ENCODE data around the gene C9orf50.
"Not testable (repeated sequence)": the region's sequence is repeated elsewhere in the genome, so short reads cannot be mapped to it uniquely, and the experiment has no call there.

C9orf50 gene

GRCh38 chr9:129594632-129595031, 26.3 kb downstream of the C9orf50 start:
- Histone ChIP-seq H3K4me1 (ENCODE audit: low read length) (no peaks in the 10 kb centered on the region), H3K9me2 (replicated peaks; ENCODE audit: insufficient read depth, low read length) (no peaks in the 10 kb centered on the region), H4K20me1 (ENCODE audit: insufficient read depth, low read length) (no peaks in the 10 kb centered on the region), H3K27me3 (replicated peaks; ENCODE audit: insufficient read depth, low read length) (peaks cover 6% of the 10 kb centered on the region), H3F3A (ENCODE audit: insufficient read depth, low read length) (no peaks in the 10 kb centered on the region), H3K36me3 (replicated peaks; ENCODE audit: insufficient read depth, low read length) (no peaks in the 10 kb centered on the region), H2AFZ (ENCODE audit: low read length) (no peak overlapping the region), H3K79me2 (ENCODE audit: low read length) (no peaks in the 10 kb centered on the region), H3K27ac (ENCODE audit: low read length) (no peak overlapping the region), H3K4me2 (ENCODE audit: low read depth, low read length) (no peak overlapping the region), H3K9ac (ENCODE audit: low read length) (no peak overlapping the region), H3K9me3 (replicated peaks; ENCODE audit: insufficient read depth, low read length) (no peaks in the 10 kb centered on the region), H3K4me3 (ENCODE audit: low read length) (no peak overlapping the region)
- TF ChIP-seq EZH2phosphoT487 (IDR thresholded peaks at IDR 0.05; ENCODE audit: low read length) (no peak), EZH2 (optimal IDR thresholded peaks at IDR 0.05; ENCODE audit: low read depth, low read length) (no peak), CTCF (IDR thresholded peaks at IDR 0.05; ENCODE audit: low read length) (no peak)
- no peak for DNase-seq

GRCh38 chr9:129592790-129593189, 28.1 kb downstream of the C9orf50 start:
- not testable (repeated sequence) for H2AFZ ChIP-seq (ENCODE audit: low read length); H3K4me1 ChIP-seq (ENCODE audit: low read length); H3K27ac ChIP-seq (ENCODE audit: low read length); H3F3A ChIP-seq (ENCODE audit: insufficient read depth, low read length); H3K9me3 ChIP-seq (replicated peaks; ENCODE audit: insufficient read depth, low read length); H3K4me2 ChIP-seq (ENCODE audit: low read depth, low read length); H3K27me3 ChIP-seq (replicated peaks; ENCODE audit: insufficient read depth, low read length); H3K79me2 ChIP-seq (ENCODE audit: low read length); H3K4me3 ChIP-seq (ENCODE audit: low read length); H3K9me2 ChIP-seq (replicated peaks; ENCODE audit: insufficient read depth, low read length); DNase-seq; H3K36me3 ChIP-seq (replicated peaks; ENCODE audit: insufficient read depth, low read length); H3K9ac ChIP-seq (ENCODE audit: low read length); H4K20me1 ChIP-seq (ENCODE audit: insufficient read depth, low read length)

- no peak for TF ChIP-seq EZH2 (optimal IDR thresholded peaks at IDR 0.05; ENCODE audit: low read depth, low read length)
- no peak for TF ChIP-seq CTCF (IDR thresholded peaks at IDR 0.05; ENCODE audit: low read length)
- TF ChIP-seq EZH2phosphoT487 (IDR thresholded peaks at IDR 0.05; ENCODE audit: low read length), result no peak
- no peak overlapping the region for H3K4me2 ChIP-seq (ENCODE audit: low read depth, low read length)
- H3K9me2 ChIP-seq (replicated peaks; ENCODE audit: insufficient read depth, low read length), result no peaks in the 10 kb centered on the region
These were observed 29.0 kb downstream of the C9orf50 start for GRCh38 chr9:129591916-129592315.

GRCh38 chr9:129590466-129590865, 30.4 kb downstream of the C9orf50 start:
- no peaks in the 10 kb centered on the region; the same call in none of the 2 replicates for H3K27me3 ChIP-seq (replicated peaks; ENCODE audit: insufficient read depth, low read length)
- no peak overlapping the region for H3K9ac ChIP-seq (ENCODE audit: low read length)
- no peaks in the 10 kb centered on the region for H3K36me3 ChIP-seq (replicated peaks; ENCODE audit: insufficient read depth, low read length)
- no peak overlapping the region for H3K4me3 ChIP-seq (ENCODE audit: low read length)
- no peak overlapping the region for H3K27ac ChIP-seq (ENCODE audit: low read length)
- H3K4me1 ChIP-seq (ENCODE audit: low read length), result peaks cover 5% of the 10 kb centered on the region; the same call in 1 of the 2 replicates
- DNase-seq, result no peak
- no peaks in the 10 kb centered on the region for H3K79me2 ChIP-seq (ENCODE audit: low read length)
- no peaks in the 10 kb centered on the region for H3K9me3 ChIP-seq (replicated peaks; ENCODE audit: insufficient read depth, low read length)
- no peaks in the 10 kb centered on the region for H3F3A ChIP-seq (ENCODE audit: insufficient read depth, low read length)
- H3K4me2 ChIP-seq (ENCODE audit: low read depth, low read length), result no peak overlapping the region
- no peaks in the 10 kb centered on the region for H3K9me2 ChIP-seq (replicated peaks; ENCODE audit: insufficient read depth, low read length)
- no peak overlapping the region for H2AFZ ChIP-seq (ENCODE audit: low read length)
- no peak for TF ChIP-seq EZH2 (optimal IDR thresholded peaks at IDR 0.05; ENCODE audit: low read depth, low read length)
- no peak for TF ChIP-seq CTCF (IDR thresholded peaks at IDR 0.05; ENCODE audit: low read length)
- no peak for TF ChIP-seq EZH2phosphoT487 (IDR thresholded peaks at IDR 0.05; ENCODE audit: low read length)
- no peaks in the 10 kb centered on the region for H4K20me1 ChIP-seq (ENCODE audit: insufficient read depth, low read length)

More at GRCh38 chr9:129591916-129592315, 29.0 kb downstream of the C9orf50 start:
- H3K79me2 ChIP-seq (ENCODE audit: low read length), result no peaks in the 10 kb centered on the region
- H3K9me3 ChIP-seq (replicated peaks; ENCODE audit: insufficient read depth, low read length), result no peaks in the 10 kb centered on the region
- H3K9ac ChIP-seq (ENCODE audit: low read length), result no peak overlapping the region
- H3K4me1 ChIP-seq (ENCODE audit: low read length), result no peaks in the 10 kb centered on the region
- DNase-seq, result no peak
- no peak overlapping the region for H3K27ac ChIP-seq (ENCODE audit: low read length)
- no peaks in the 10 kb centered on the region for H4K20me1 ChIP-seq (ENCODE audit: insufficient read depth, low read length)
- no peak overlapping the region for H2AFZ ChIP-seq (ENCODE audit: low read length)
- no peaks in the 10 kb centered on the region for H3F3A ChIP-seq (ENCODE audit: insufficient read depth, low read length)
- H3K36me3 ChIP-seq (replicated peaks; ENCODE audit: insufficient read depth, low read length), result no peaks in the 10 kb centered on the region
- no peaks in the 10 kb centered on the region; the same call in none of the 2 replicates for H3K27me3 ChIP-seq (replicated peaks; ENCODE audit: insufficient read depth, low read length)
- no peak overlapping the region for H3K4me3 ChIP-seq (ENCODE audit: low read length)
